Stimulated activated naive CD8-positive, alpha-beta T cell treated with anti-CD3 and anti-CD28 coated beads, Interleukin-15, Interleukin-2, amounts not matched to agents 100 ng/mL and 50 ng/mL, for 24 hours (primary cell): ENCODE measurements around the gene PRR7.
A peak's percentile ranks its signal among the peaks of the same experiment; 100 is the strongest.

Source experiments
- H3K27ac Mint-ChIP-seq: one replicate; pipeline ENCODE4 v1.8.0; 2021; ENCODE audit warnings: mild to moderate bottlenecking, mixed read lengths
- H3K27me3 Mint-ChIP-seq: one replicate; pipeline ENCODE4 v1.8.0; 2021; ENCODE audit warnings: mixed read lengths
- H3K36me3 Mint-ChIP-seq: one replicate; pipeline ENCODE4 v1.8.0; 2021; ENCODE audit warnings: low read depth, mixed read lengths
- H3K4me1 Mint-ChIP-seq: one replicate; pipeline ENCODE4 v1.8.0; 2021; ENCODE audit warnings: low read depth, mixed read lengths
- H3K4me3 Mint-ChIP-seq: one replicate; pipeline ENCODE4 v1.8.0; 2021; ENCODE audit warnings: mild to moderate bottlenecking, mixed read lengths
- H3K9me3 Mint-ChIP-seq: one replicate; pipeline ENCODE4 v1.8.0; 2021; ENCODE audit warnings: mixed read lengths

The PRR7 gene

GRCh38 chr5:177446200-177447065 lies at the start of gene PRR7:
Gene PRR7 (plus strand): TSS chr5:177446814. CDS start chr5:177455068, 8,254 bp downstream.
- H3K4me1 Mint-ChIP-seq = peaks cover 40% of the 10 kb centered on the region
- no peaks in the 10 kb centered on the region for H3K27me3 Mint-ChIP-seq
- H3K36me3 Mint-ChIP-seq = peaks cover 6% of the 10 kb centered on the region
- peak within 1 kb of the TSS; percentile 75 for H3K4me3 Mint-ChIP-seq
- no peaks in the 10 kb centered on the region for H3K9me3 Mint-ChIP-seq
- peak within 1 kb of the TSS; percentile 77 for H3K27ac Mint-ChIP-seq

GRCh38 chr5:177397875-177398390 lies 48.7 kb upstream of the PRR7 start:
- Mint-ChIP-seq H3K4me1 (peaks cover 7% of the 10 kb centered on the region), H3K9me3 (no peaks in the 10 kb centered on the region), H3K4me3 (no peak overlapping the region), H3K36me3 (no peaks in the 10 kb centered on the region), H3K27ac (no peak overlapping the region), H3K27me3 (peaks cover 20% of the 10 kb centered on the region)

- Mint-ChIP-seq H3K36me3 (no peaks in the 10 kb centered on the region), H3K27ac (no peak within 1 kb of the TSS), H3K4me3 (no peak within 1 kb of the TSS), H3K27me3 (peaks cover 27% of the 10 kb centered on the region), H3K4me1 (peaks cover 23% of the 10 kb centered on the region), H3K9me3 (no peaks in the 10 kb centered on the region)
Measured at GRCh38 chr5:177399997-177400868, 46.4 kb upstream of the PRR7 start, which contains the start of gene PFN3. Gene PFN3 (minus strand): TSS chr5:177400661. CDS start chr5:177400576, 85 bp downstream.

- H3K27me3 Mint-ChIP-seq = peaks cover 27% of the 10 kb centered on the region
- H3K36me3 Mint-ChIP-seq = no peaks in the 10 kb centered on the region
- peak overlapping the region; percentile 74 for H3K4me3 Mint-ChIP-seq
- peaks cover 37% of the 10 kb centered on the region for H3K4me1 Mint-ChIP-seq
- no peak overlapping the region for H3K27ac Mint-ChIP-seq
- no peaks in the 10 kb centered on the region for H3K9me3 Mint-ChIP-seq
Measured at GRCh38 chr5:177402271-177403043, 44.2 kb upstream of the PRR7 start.

GRCh38 chr5:177403102-177403791 lies 43.4 kb upstream of the PRR7 start:
- peaks cover 37% of the 10 kb centered on the region for H3K4me1 Mint-ChIP-seq
- peak overlapping the region; percentile 21 for H3K27ac Mint-ChIP-seq
- peak overlapping the region; percentile 74 for H3K4me3 Mint-ChIP-seq
- H3K27me3 Mint-ChIP-seq = peaks cover 27% of the 10 kb centered on the region
- no peaks in the 10 kb centered on the region for H3K36me3 Mint-ChIP-seq
- H3K9me3 Mint-ChIP-seq = no peaks in the 10 kb centered on the region

GRCh38 chr5:177403792-177404640 lies 42.6 kb upstream of the PRR7 start:
- Mint-ChIP-seq H3K4me3 (peak overlapping the region; percentile 74), H3K36me3 (no peaks in the 10 kb centered on the region), H3K27ac (peak overlapping the region; percentile 21), H3K27me3 (peaks cover 27% of the 10 kb centered on the region), H3K4me1 (peaks cover 37% of the 10 kb centered on the region), H3K9me3 (no peaks in the 10 kb centered on the region)

GRCh38 chr5:177404641-177405179 lies 41.9 kb upstream of the PRR7 start:
- peak overlapping the region; percentile 51 for H3K4me3 Mint-ChIP-seq
- no peaks in the 10 kb centered on the region for H3K36me3 Mint-ChIP-seq
- H3K9me3 Mint-ChIP-seq = no peaks in the 10 kb centered on the region
- no peak overlapping the region for H3K27ac Mint-ChIP-seq
- peaks cover 37% of the 10 kb centered on the region for H3K4me1 Mint-ChIP-seq
- peaks cover 27% of the 10 kb centered on the region for H3K27me3 Mint-ChIP-seq

GRCh38 chr5:177405312-177405711 lies 41.3 kb upstream of the PRR7 start:
- H3K4me1 Mint-ChIP-seq = peaks cover 37% of the 10 kb centered on the region
- H3K27me3 Mint-ChIP-seq = peaks cover 27% of the 10 kb centered on the region
- H3K36me3 Mint-ChIP-seq = no peaks in the 10 kb centered on the region
- H3K27ac Mint-ChIP-seq = no peak overlapping the region
- H3K4me3 Mint-ChIP-seq = no peak overlapping the region
- no peaks in the 10 kb centered on the region for H3K9me3 Mint-ChIP-seq

- H3K4me1 Mint-ChIP-seq = peaks cover 42% of the 10 kb centered on the region
Measured at GRCh38 chr5:177405805-177406204, 40.8 kb upstream of the PRR7 start.

GRCh38 chr5:177409043-177409801 lies 37.4 kb upstream of the PRR7 start, which contains the start of gene F12:
Gene F12 (minus strand): TSS chr5:177409564. CDS start chr5:177409527, 37 bp downstream.
- peaks cover 59% of the 10 kb centered on the region for H3K4me1 Mint-ChIP-seq
- no peaks in the 10 kb centered on the region for H3K27me3 Mint-ChIP-seq
- H3K36me3 Mint-ChIP-seq = no peaks in the 10 kb centered on the region
- H3K9me3 Mint-ChIP-seq = no peaks in the 10 kb centered on the region
- no peak within 1 kb of the TSS for H3K4me3 Mint-ChIP-seq
- no peak within 1 kb of the TSS for H3K27ac Mint-ChIP-seq

More at GRCh38 chr5:177405805-177406204, 40.8 kb upstream of the PRR7 start:
- H3K36me3 Mint-ChIP-seq = no peaks in the 10 kb centered on the region
- no peak overlapping the region for H3K4me3 Mint-ChIP-seq
- H3K27me3 Mint-ChIP-seq = peaks cover 27% of the 10 kb centered on the region
- no peak overlapping the region for H3K27ac Mint-ChIP-seq
- no peaks in the 10 kb centered on the region for H3K9me3 Mint-ChIP-seq

GRCh38 chr5:177410575-177410974 lies 36.0 kb upstream of the PRR7 start:
- Mint-ChIP-seq H3K27ac (no peak overlapping the region), H3K4me1 (peaks cover 51% of the 10 kb centered on the region), H3K27me3 (no peaks in the 10 kb centered on the region), H3K36me3 (no peaks in the 10 kb centered on the region), H3K9me3 (no peaks in the 10 kb centered on the region), H3K4me3 (no peak overlapping the region)

- Mint-ChIP-seq H3K27ac (peak overlapping the region; percentile 49), H3K9me3 (no peaks in the 10 kb centered on the region), H3K4me1 (peaks cover 43% of the 10 kb centered on the region), H3K4me3 (peak overlapping the region; percentile 48), H3K36me3 (no peaks in the 10 kb centered on the region), H3K27me3 (no peaks in the 10 kb centered on the region)
Measured at GRCh38 chr5:177412603-177413233, 33.9 kb upstream of the PRR7 start.
